H1 (cell line): Measurements from ENCODE around the gene SLC48A1. TPM values are rescaled to one million over a fixed set of nuclear protein-coding genes. Genes with fewer than 3 reads are reported as not detected.

Experiments used
- CTCF ChIA-PET: fragments of 300-600 bp; sonication (Branson Sonifier 250); formaldehyde crosslinking; loops from one replicate; lab custom pipeline; 2021; ENCODE audit not compliant: partially characterized antibody; lab: Charles Lee
- POLR2A ChIA-PET: fragments of 300-600 bp; sonication (Branson Sonifier 250); formaldehyde crosslinking; loops from one replicate; lab custom pipeline; 2021; ENCODE audit warnings: inconsistent platforms; ENCODE audit not compliant: partially characterized antibody; lab: Charles Lee
- DNase-seq, 2 experiments: peaks; one replicate each; pipeline versions ENCODE4 v3.0.0 to v3.0.0-alpha.2; 2010 to 2022; ENCODE audit warnings: low spot score in 2 of 2, low read depth in 1 of 2, mixed read lengths in 1 of 2
- FAIRE-seq: peaks from 2 replicates; lab custom pipeline; 2011; peaks lifted over from hg19 to GRCh38; lab: Jason Lieb, UNC
- H2AFZ ChIP-seq: 2 replicates; pipeline ENCODE4 v1.8.1; 2012; ENCODE audit warnings: low read length, inconsistent platforms
- H2AK5ac ChIP-seq: 2 replicates; pipeline ENCODE4 v1.6.1; 2013; ENCODE audit warnings: low read depth, low read length
- H2BK120ac ChIP-seq: replicated peaks from 2 replicates; pipeline ENCODE3; 2013; ENCODE audit warnings: low read depth, low read length, inconsistent platforms
- H2BK12ac ChIP-seq: 2 replicates; pipeline ENCODE4 v1.6.1; 2013; ENCODE audit warnings: low read depth, low read length
- H2BK15ac ChIP-seq: 2 replicates; pipeline ENCODE4 v1.6.1; 2013; ENCODE audit warnings: low read length
- H2BK20ac ChIP-seq: 2 replicates; pipeline ENCODE4 v1.6.1; 2013; ENCODE audit warnings: low read length
- H2BK5ac ChIP-seq: 2 replicates; pipeline ENCODE4 v1.6.1; 2013; ENCODE audit warnings: low read depth, low read length
- H3K14ac ChIP-seq: 2 replicates; pipeline ENCODE4 v1.6.1; 2013; ENCODE audit warnings: inconsistent platforms; ENCODE audit not compliant: insufficient read length
- H3K18ac ChIP-seq: 2 replicates; pipeline ENCODE4 v1.6.1; 2013; ENCODE audit warnings: low read length; ENCODE audit errors: extremely low read depth
- H3K23ac ChIP-seq: 2 replicates; pipeline ENCODE4 v1.6.1; 2013; ENCODE audit warnings: inconsistent platforms; ENCODE audit not compliant: insufficient read length
- H3K23me2 ChIP-seq: 2 replicates; pipeline ENCODE4 v1.6.1; 2013; ENCODE audit warnings: low read depth, low read length
- H3K27ac ChIP-seq: 2 replicates; pipeline ENCODE4 v1.6.1; 2011; ENCODE audit warnings: low read depth, low read length, inconsistent platforms
- H3K27me3 ChIP-seq, 4 experiments: replicated peaks in 1 of 4; 1 replicate in 1 of 4; 2 replicates in 3 of 4; pipeline versions ENCODE4 v1.6.1 to v1.8.1; 2011 to 2013; ENCODE audit warnings: low read length in 3 of 4, mild to moderate bottlenecking in 3 of 4, inconsistent platforms in 2 of 4, mixed read lengths in 2 of 4, moderate library complexity in 1 of 4; ENCODE audit not compliant: control insufficient read depth in 3 of 4, insufficient read depth in 3 of 4; ENCODE audit errors: extremely low read depth in 1 of 4
- H3K36me3 ChIP-seq, 4 experiments: 2 replicates each; pipeline versions ENCODE4 v1.6.1 to v1.8.1; 2011 to 2013; ENCODE audit warnings: mild to moderate bottlenecking in 4 of 4, low read length in 3 of 4, moderate library complexity in 2 of 4, control low read depth in 1 of 4, inconsistent platforms in 1 of 4; ENCODE audit not compliant: insufficient read depth in 4 of 4, control insufficient read depth in 2 of 4
- H3K4ac ChIP-seq: replicated peaks from 2 replicates; pipeline ENCODE3; 2013; ENCODE audit warnings: low read length, low read depth, mixed read lengths, inconsistent platforms; ENCODE audit not compliant: insufficient read length
- H3K4me1 ChIP-seq, 4 experiments: replicated peaks in 1 of 4; 1 replicate in 1 of 4; 2 replicates in 3 of 4; pipeline versions ENCODE4 v1.6.1 to v1.8.1; 2011 to 2013; ENCODE audit warnings: low read length in 3 of 4, inconsistent platforms in 2 of 4, mixed read lengths in 1 of 4; ENCODE audit not compliant: insufficient read depth in 4 of 4, control insufficient read depth in 3 of 4
- H3K4me2 ChIP-seq, 2 experiments: 2 replicates each; pipeline versions ENCODE4 v1.6.1 to v1.8.1; 2011 to 2013; ENCODE audit warnings: low read depth in 2 of 2, low read length in 2 of 2, control low read depth in 1 of 2, inconsistent platforms in 1 of 2, mild to moderate bottlenecking in 1 of 2; ENCODE audit not compliant: insufficient read depth in 1 of 2
- H3K4me3 ChIP-seq, 4 experiments: fragments of 200-600, 300-600 bp in 1 of 4; sonication (generic), shearing (Covaris generic), sonication (Bioruptor Twin) in 1 of 4; 2 replicates each; pipeline versions ENCODE4 v1.5.1 to v1.8.1; 2011 to 2016; ENCODE audit warnings: low read length in 4 of 4, low read depth in 3 of 4, control low read depth in 2 of 4, inconsistent platforms in 2 of 4, mild to moderate bottlenecking in 2 of 4, mixed read lengths in 1 of 4, moderate library complexity in 1 of 4; ENCODE audit not compliant: insufficient read depth in 2 of 4; ENCODE audit errors: extremely low read depth in 1 of 4
- H3K56ac ChIP-seq: replicated peaks from 2 replicates; pipeline ENCODE3; 2013; ENCODE audit warnings: low read depth, mild to moderate bottlenecking, mixed read lengths, low read length, inconsistent platforms; ENCODE audit not compliant: insufficient read length
- H3K79me1 ChIP-seq: 2 replicates; pipeline ENCODE4 v1.6.1; 2013; ENCODE audit warnings: low read depth, low read length, control low read depth
- H3K79me2 ChIP-seq, 2 experiments: 2 replicates each; pipeline versions ENCODE4 v1.6.1 to v1.8.1; 2012 to 2013; ENCODE audit warnings: low read length in 2 of 2, mild to moderate bottlenecking in 2 of 2, inconsistent platforms in 1 of 2; ENCODE audit not compliant: insufficient read depth in 2 of 2, control insufficient read depth in 1 of 2
- H3K9ac ChIP-seq, 4 experiments: replicated peaks in 1 of 4; 1 replicate in 1 of 4; 2 replicates in 3 of 4; pipeline versions ENCODE4 v1.6.1 to v1.8.1; 2011 to 2013; ENCODE audit warnings: low read depth in 3 of 4, low read length in 3 of 4, control low read depth in 2 of 4, mild to moderate bottlenecking in 2 of 4, moderate library complexity in 2 of 4, inconsistent platforms in 1 of 4; ENCODE audit errors: extremely low read depth in 1 of 4
- H3K9me3 ChIP-seq, 2 experiments: 2 replicates each; pipeline versions ENCODE4 v1.6.1 to v1.8.1; 2012 to 2013; ENCODE audit warnings: mild to moderate bottlenecking in 2 of 2, moderate library complexity in 2 of 2, control low read depth in 1 of 2, inconsistent platforms in 1 of 2, low read depth in 1 of 2, low read length in 1 of 2, mixed read lengths in 1 of 2; ENCODE audit not compliant: insufficient read depth in 2 of 2
- H4K20me1 ChIP-seq, 2 experiments: replicated peaks in 1 of 2; 2 replicates each; pipeline versions ENCODE3 to v1.8.1; 2011 to 2013; ENCODE audit warnings: inconsistent platforms in 2 of 2, low read length in 2 of 2, mild to moderate bottlenecking in 1 of 2; ENCODE audit not compliant: insufficient read depth in 2 of 2, control insufficient read depth in 1 of 2
- H4K5ac ChIP-seq: 2 replicates; pipeline ENCODE4 v1.6.1; 2013; ENCODE audit warnings: low read length, low read depth, mixed read lengths, inconsistent platforms; ENCODE audit not compliant: insufficient read length
- H4K8ac ChIP-seq: 2 replicates; pipeline ENCODE4 v1.8.0; 2013; ENCODE audit warnings: mild to moderate bottlenecking, moderate library complexity, low read length, inconsistent platforms; ENCODE audit not compliant: insufficient read depth; ENCODE audit errors: extremely low read depth
- H4K91ac ChIP-seq: replicated peaks from 2 replicates; pipeline ENCODE3; 2013; ENCODE audit warnings: low read length, mixed read lengths, inconsistent platforms; ENCODE audit not compliant: insufficient read length
- ASH2L ChIP-seq: fragments of 200-600, 300-600 bp; sonication (generic); IDR thresholded peaks from one replicate; pipeline ENCODE4 v1.7.1; 2017; ENCODE audit warnings: low read length
- CHD2 ChIP-seq: IDR thresholded peaks from 2 replicates; pipeline ENCODE4 v1.6.1; 2012; ENCODE audit warnings: low read length, improper control_type of control experiment
- HDAC6 ChIP-seq: IDR thresholded peaks from one replicate; pipeline ENCODE4 v1.7.1; 2012; ENCODE audit warnings: low read depth, mild to moderate bottlenecking, inconsistent platforms, low read length, moderate library complexity
- KDM1A ChIP-seq: fragments of 200-600, 300-600 bp; sonication (generic); IDR thresholded peaks from 2 replicates; pipeline ENCODE4 v1.7.1; 2016; ENCODE audit warnings: mild to moderate bottlenecking, low read length, borderline replicate concordance
- RNF2 ChIP-seq: fragments of 200-900, 300-1000 bp; sonication (generic); IDR thresholded peaks from 2 replicates; pipeline ENCODE4 v1.7.1; 2016; ENCODE audit warnings: borderline replicate concordance, low read depth, mild to moderate bottlenecking, antibody characterized with exemption, low read length; ENCODE audit not compliant: poor library complexity, severe bottlenecking; ENCODE audit errors: missing control alignments
- SIN3A ChIP-seq, 2 experiments: IDR thresholded peaks in 1 of 2; conservative IDR thresholded peaks in 1 of 2; 2 replicates each; pipeline ENCODE4 v1.6.1; 2011 to 2012; ENCODE audit warnings: low read length in 2 of 2, improper control_type of control experiment in 1 of 2, low read depth in 1 of 2, mild to moderate bottlenecking in 1 of 2
- SUZ12 ChIP-seq: fragments of 200-600 bp; sonication (generic); IDR thresholded peaks from 2 replicates; pipeline ENCODE4 v1.6.1; 2012; ENCODE audit warnings: mild to moderate bottlenecking, inconsistent platforms, low read length, moderate library complexity, mixed read lengths
- TAF7 ChIP-seq: optimal IDR thresholded peaks from 2 replicates; pipeline ENCODE3; 2011; ENCODE audit warnings: low read depth, mild to moderate bottlenecking, inconsistent platforms, low read length, moderate library complexity, borderline replicate concordance
- TCF12 ChIP-seq: IDR thresholded peaks from 2 replicates; pipeline ENCODE4 v1.6.1; 2011; ENCODE audit warnings: low read depth, mild to moderate bottlenecking, low read length
- WGBS, 2 experiments: shearing (Covaris generic) in 1 of 2; methylation state at CpG; one replicate each; pipeline versions ENCODE4 v1.1.6 to v1.1.7; 2013 to 2015; ENCODE audit warnings: low lambda C conversion rate in 2 of 2, mixed read lengths in 2 of 2, inconsistent platforms in 1 of 2, low coverage in 1 of 2, missing lambda C conversion rate in 1 of 2; ENCODE audit not compliant: insufficient replicate concordance in 2 of 2, insufficient coverage in 1 of 2, insufficient read length in 1 of 2; ENCODE audit errors: extremely low coverage in 1 of 2, missing lambda C conversion rate in 1 of 2; 5-methylcytosine and 5-hydroxymethylcytosine counted together
- polyA plus RNA-seq, 7 experiments: library from polyadenylated mRNA; depleted of rRNA in 3 of 7; stranded (reverse) in 5 of 7; unstranded in 2 of 7; fragments of >200 nt in 5 of 7; fragments of 200-250 nt in 2 of 7; gene quantifications; 1 replicate in 5 of 7; 2 replicates in 1 of 7; 4 replicates in 1 of 7; pipeline versions ENCODE4 v1.2.1 to v1.2.3, GENCODE V29; 2011 to 2013; ENCODE audit warnings: missing spikeins in 2 of 7, mixed read lengths in 2 of 7
- total RNA-seq: library from RNA; stranded (reverse); fragmentation: NEBNext Ultra II Directional; extraction: Animal tissue kit (Norgen Biotek cat#: 25700); gene quantifications from 2 replicates; pipeline ENCODE4 v1.2.1, GENCODE V29; 2021
- TF ChIP-seq, protein P1 (sequence below): IDR thresholded peaks from 2 replicates; pipeline ENCODE4 v1.6.1; 2012; ENCODE audit warnings: inconsistent platforms
- TF ChIP-seq, protein P2 (sequence below): IDR thresholded peaks from 2 replicates; pipeline ENCODE4 v1.6.1; 2012; ENCODE audit warnings: inconsistent platforms

SLC48A1 gene
- total and polyA plus RNA-seq, 2 of the 8 experiments (the other 6 are each of a cell fraction or from before 2014, with no cell fraction given): 9.5 to 14.1 TPM

DNA sequence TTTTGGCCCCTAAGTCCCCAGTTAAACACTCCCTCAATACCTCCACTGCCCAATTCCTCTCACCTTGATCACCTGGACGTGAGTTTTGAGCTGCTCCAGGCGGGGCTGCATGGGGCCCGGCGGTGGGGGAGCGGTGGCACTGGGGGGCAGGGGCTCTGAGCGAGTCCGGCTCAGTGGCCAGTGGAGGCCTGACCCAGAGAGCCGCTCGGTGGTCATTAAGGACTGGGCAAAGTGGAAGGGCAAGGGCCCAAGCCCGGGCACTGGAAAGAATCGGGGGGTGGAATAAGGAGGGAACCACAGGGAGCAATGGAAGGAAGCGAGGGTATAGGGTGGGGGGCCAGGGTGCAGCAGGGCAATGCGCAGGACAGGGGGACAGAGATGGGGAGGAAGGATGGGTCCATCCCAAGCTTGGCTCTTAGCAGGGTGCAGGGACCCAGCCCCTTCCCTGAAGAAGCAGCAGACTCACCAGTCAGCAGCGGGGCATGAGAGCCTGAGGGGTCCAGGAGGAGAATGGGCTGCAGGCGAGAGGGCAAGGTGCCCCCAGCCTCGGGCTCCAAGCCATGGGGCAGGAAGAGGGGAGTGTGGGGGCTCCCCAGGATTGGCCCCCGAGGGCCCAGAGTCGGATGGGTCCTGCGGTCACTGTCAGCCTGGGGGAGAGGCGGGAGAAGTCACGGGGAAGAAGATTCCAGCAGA is 22.2 kb downstream of the SLC48A1 start:
- 0 out of 2 replicates have a peak, but pooled peaks cover 2% of the 10 kb centered on the region for H3K79me1 ChIP-seq
- no peak overlapping the region for H3K23ac ChIP-seq
- H2BK15ac ChIP-seq: no peak overlapping the region
- FAIRE-seq (no peak), DNase-seq (no peak)
- no peak overlapping the region for H4K91ac ChIP-seq
- no peak overlapping the region for H3K14ac ChIP-seq
- POLR2A ChIA-PET: interaction anchor here (1.2 to 29.3 kb wide), 3 partner anchors 14 to 42 kb away, joined by 3 to 480 read pairs (median 32); no protein-coding TSS in a partner anchor
- H2AK5ac ChIP-seq: no peak overlapping the region
- H2BK120ac ChIP-seq: no peak overlapping the region
- no peak overlapping the region for H2BK5ac ChIP-seq
- H3K23me2 ChIP-seq: no peaks in the 10 kb centered on the region
- no peak overlapping the region for H3K18ac ChIP-seq
- no peak overlapping the region for H4K8ac ChIP-seq
- no peak overlapping the region for H2AFZ ChIP-seq
- no peak overlapping the region for H2BK20ac ChIP-seq
- peaks cover 2% of the 10 kb centered on the region in 2 experiments for H4K20me1 ChIP-seq
- H3K27ac ChIP-seq: no peak overlapping the region
- no peak overlapping the region for H3K4ac ChIP-seq
- H3K36me3 ChIP-seq: peaks cover 4 to 38% (median 23%) of the 10 kb centered on the region in 4 experiments; a peak in 6 of 8 replicates
- H3K4me2 ChIP-seq: no peak overlapping the region
- H3K79me2 ChIP-seq: peaks cover 0 to 3% of the 10 kb centered on the region in 2 experiments; a peak in 1 of 4 replicates
- H3K4me1 ChIP-seq: peaks cover 0 to 7% (median 3%) of the 10 kb centered on the region in 4 experiments; a peak in 3 of 7 replicates
- CTCF ChIA-PET: interaction anchor here (2.2 to 58.8 kb wide), 7 partner anchors 10 to 81 kb away, joined by 8 to 2001 read pairs (median 81); no protein-coding TSS in a partner anchor
- no peaks in the 10 kb centered on the region for H3K9me3 ChIP-seq
- H2BK12ac ChIP-seq: no peak overlapping the region
- 90% methylated on average over 14 of the region's 21 CpGs; no CpG with 5 or more reads in 1 of the 2 experiments for WGBS, 2 experiments
- H3K56ac ChIP-seq: no peak overlapping the region
- no peak overlapping the region for H3K4me3 ChIP-seq
- H3K27me3 ChIP-seq: no peaks in the 10 kb centered on the region
- no peak overlapping the region for H4K5ac ChIP-seq
- no peak overlapping the region for H3K9ac ChIP-seq
- no peak for TF ChIP-seq CHD2
- TF ChIP-seq KDM1A: no peak
- no peak for TF ChIP-seq SUZ12
- TF ChIP-seq RNF2: no peak
- TF ChIP-seq TCF12: no peak
- TF ChIP-seq TAF7: no peak
- TF ChIP-seq, protein P1, sequence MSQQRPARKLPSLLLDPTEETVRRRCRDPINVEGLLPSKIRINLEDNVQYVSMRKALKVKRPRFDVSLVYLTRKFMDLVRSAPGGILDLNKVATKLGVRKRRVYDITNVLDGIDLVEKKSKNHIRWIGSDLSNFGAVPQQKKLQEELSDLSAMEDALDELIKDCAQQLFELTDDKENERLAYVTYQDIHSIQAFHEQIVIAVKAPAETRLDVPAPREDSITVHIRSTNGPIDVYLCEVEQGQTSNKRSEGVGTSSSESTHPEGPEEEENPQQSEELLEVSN: no peak
- TF ChIP-seq HDAC6: no peak
- no peak for TF ChIP-seq ASH2L
- no peak for TF ChIP-seq SIN3A (conservative IDR thresholded peaks at IDR 0.05 in 1 of 2, IDR thresholded peaks at IDR 0.05 in 1 of 2; ENCODE audit: low read depth in 1 of 2, low read length in 2 of 2)
- TF ChIP-seq, protein P2, sequence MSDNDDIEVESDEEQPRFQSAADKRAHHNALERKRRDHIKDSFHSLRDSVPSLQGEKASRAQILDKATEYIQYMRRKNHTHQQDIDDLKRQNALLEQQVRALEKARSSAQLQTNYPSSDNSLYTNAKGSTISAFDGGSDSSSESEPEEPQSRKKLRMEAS: no peak
